ENCODE measurements around the gene MAP2K7.
"Not testable (repeated sequence)": the region's sequence is repeated elsewhere in the genome, so short reads cannot be mapped to it uniquely, and the experiment has no call there.

GRCh38 chr19:7893362-7894101 is 10.1 kb upstream of the MAP2K7 start:
- TF ChIP-seq NR3C1 (CRISPR knock-in tag; conservative IDR thresholded peaks at IDR 0.05; ENCODE audit: low read depth); CTCF (IDR thresholded peaks at IDR 0.05): not testable (repeated sequence)
